OCI-LY7 (cell line): Measurements from ENCODE around the gene RNF224. TPM values are rescaled to one million over a fixed set of nuclear protein-coding genes. Genes with fewer than 3 reads are reported as not detected.

ENCODE experiments used
- BruUV-seq: library from RNA; stranded (reverse); fragments of 400-500 nt; replicated peaks from 2 replicates; lab custom pipeline; 2021; lab: Mats Ljungman, UMichigan
- CTCF ChIA-PET: fragments of 300-600 bp; sonication (Branson Sonifier 250); formaldehyde crosslinking; loops from one replicate; lab custom pipeline; 2022; ENCODE audit warnings: antibody characterized with exemption; ENCODE audit not compliant: unreplicated experiment; lab: Charles Lee
- POLR2A ChIA-PET: fragments of 300-600 bp; sonication (Branson Sonifier 250); formaldehyde crosslinking; loops from one replicate; lab custom pipeline; 2022; ENCODE audit warnings: antibody characterized with exemption; lab: Charles Lee
- DNase-seq: peaks from one replicate; pipeline ENCODE4 v3.0.0-alpha.2; 2015; ENCODE audit warnings: low spot score
- H2AFZ ChIP-seq: fragments of 200-600 bp; sonication (generic), shearing (Covaris generic); 2 replicates; pipeline ENCODE4 v1.6.1; 2014; ENCODE audit warnings: mild to moderate bottlenecking, antibody characterized with exemption, low read length, moderate library complexity
- H3K27ac ChIP-seq: fragments of 200-600 bp; sonication (generic); 2 replicates; pipeline ENCODE4 v1.5.1; 2014; ENCODE audit warnings: mixed run types, low read depth, mild to moderate bottlenecking, moderate library complexity, low read length, inconsistent platforms; ENCODE audit not compliant: poor library complexity, severe bottlenecking
- H3K36me3 ChIP-seq: fragments of 200-600 bp; sonication (generic); 2 replicates; pipeline ENCODE4 v1.6.1; 2014; ENCODE audit warnings: mild to moderate bottlenecking, antibody characterized with exemption, low read length, moderate library complexity, mixed read lengths; ENCODE audit not compliant: insufficient read depth
- H3K4me1 ChIP-seq: fragments of 200-600 bp; sonication (generic); 2 replicates; pipeline ENCODE4 v1.5.1; 2014; ENCODE audit warnings: mild to moderate bottlenecking, low read length; ENCODE audit not compliant: insufficient read depth, poor library complexity, severe bottlenecking
- H3K4me2 ChIP-seq: fragments of 200-600 bp; sonication (generic); 2 replicates; pipeline ENCODE4 v1.6.1; 2014; ENCODE audit warnings: mild to moderate bottlenecking, low read length
- H3K4me3 ChIP-seq: fragments of 200-600 bp; sonication (generic); 2 replicates; pipeline ENCODE4 v1.5.1; 2014; ENCODE audit warnings: mild to moderate bottlenecking, low read depth, low read length; ENCODE audit not compliant: poor library complexity, severe bottlenecking
- H3K79me2 ChIP-seq: fragments of 200-600 bp; sonication (generic); 2 replicates; pipeline ENCODE4 v1.6.1; 2016; ENCODE audit warnings: low read depth, mild to moderate bottlenecking, low read length, moderate library complexity, mixed read lengths; ENCODE audit not compliant: insufficient read depth
- H3K9me2 ChIP-seq: fragments of 200-600 bp; sonication (generic); 2 replicates; pipeline ENCODE4 v1.6.1; 2016; ENCODE audit warnings: mild to moderate bottlenecking, low read length, mixed read lengths; ENCODE audit not compliant: insufficient read depth
- H3K9me3 ChIP-seq: fragments of 200-600 bp; sonication (generic); 2 replicates; pipeline ENCODE4 v1.6.1; 2014; ENCODE audit warnings: mild to moderate bottlenecking, mixed run types, low read length, mixed read lengths
- H4K20me1 ChIP-seq: fragments of 200-600 bp; sonication (generic); 2 replicates; pipeline ENCODE4 v1.6.1; 2014; ENCODE audit warnings: mild to moderate bottlenecking, antibody characterized with exemption, low read length, moderate library complexity, mixed read lengths; ENCODE audit not compliant: insufficient read depth
- EZH2phosphoT487 ChIP-seq: fragments of 200-600 bp; sonication (generic); IDR thresholded peaks from 2 replicates; pipeline ENCODE4 v1.6.1; 2018; ENCODE audit warnings: low read depth, borderline replicate concordance, mild to moderate bottlenecking, mixed run types, antibody characterized with exemption, low read length, moderate library complexity, mixed read lengths
- intact Hi-C: fragments of 100-400 bp; cut with micrococcal nuclease; formaldehyde crosslinking; loops from one replicate; pipeline ENCODE4 v1.10.0; 2022; ENCODE audit not compliant: unreplicated experiment
- total RNA-seq, 2 experiments: library from RNA; depleted of rRNA in 1 of 2; stranded (reverse); fragments of >200 nt in 1 of 2; shearing (Covaris generic) in 1 of 2; gene quantifications; 2 replicates each; pipeline ENCODE4 v1.2.3, GENCODE V29; 2014 to 2022
- TF ChIP-seq, protein P1 (sequence below): fragments of 200-600 bp; sonication (generic); conservative IDR thresholded peaks from 2 replicates; pipeline ENCODE4 v1.5.1; 2014; ENCODE audit warnings: mild to moderate bottlenecking, antibody characterized with exemption, low read length, moderate library complexity, mixed read lengths

The RNF224 gene
- total RNA-seq, 2 experiments from 2014 or later = 0.13 to 0.30 TPM

- no peak overlapping the region for H3K4me2 ChIP-seq
- intact Hi-C loops = no loop called here
- CTCF ChIA-PET = interaction anchor here (0.5 to 0.7 kb wide), 4 partner anchors 11 to 66 kb away, joined by 3 to 4 read pairs (median 3); no protein-coding TSS in a partner anchor
- H3K79me2 ChIP-seq = peaks cover 16% of the 10 kb centered on the region
- no peaks in the 10 kb centered on the region for H3K9me3 ChIP-seq
- no peak overlapping the region for H3K4me3 ChIP-seq
- no TSS peak for BruUV-seq
- H3K27ac ChIP-seq = no peak overlapping the region
- no peak for TF ChIP-seq EZH2phosphoT487
- TF ChIP-seq, protein P1, sequence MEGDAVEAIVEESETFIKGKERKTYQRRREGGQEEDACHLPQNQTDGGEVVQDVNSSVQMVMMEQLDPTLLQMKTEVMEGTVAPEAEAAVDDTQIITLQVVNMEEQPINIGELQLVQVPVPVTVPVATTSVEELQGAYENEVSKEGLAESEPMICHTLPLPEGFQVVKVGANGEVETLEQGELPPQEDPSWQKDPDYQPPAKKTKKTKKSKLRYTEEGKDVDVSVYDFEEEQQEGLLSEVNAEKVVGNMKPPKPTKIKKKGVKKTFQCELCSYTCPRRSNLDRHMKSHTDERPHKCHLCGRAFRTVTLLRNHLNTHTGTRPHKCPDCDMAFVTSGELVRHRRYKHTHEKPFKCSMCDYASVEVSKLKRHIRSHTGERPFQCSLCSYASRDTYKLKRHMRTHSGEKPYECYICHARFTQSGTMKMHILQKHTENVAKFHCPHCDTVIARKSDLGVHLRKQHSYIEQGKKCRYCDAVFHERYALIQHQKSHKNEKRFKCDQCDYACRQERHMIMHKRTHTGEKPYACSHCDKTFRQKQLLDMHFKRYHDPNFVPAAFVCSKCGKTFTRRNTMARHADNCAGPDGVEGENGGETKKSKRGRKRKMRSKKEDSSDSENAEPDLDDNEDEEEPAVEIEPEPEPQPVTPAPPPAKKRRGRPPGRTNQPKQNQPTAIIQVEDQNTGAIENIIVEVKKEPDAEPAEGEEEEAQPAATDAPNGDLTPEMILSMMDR = no peak
- peaks cover 12% of the 10 kb centered on the region for H3K4me1 ChIP-seq
- H4K20me1 ChIP-seq = no peaks in the 10 kb centered on the region
- H2AFZ ChIP-seq = no peak overlapping the region
- no peak for DNase-seq
- H3K36me3 ChIP-seq = peaks cover 20% of the 10 kb centered on the region; the same call in 1 of the 2 replicates
- no peaks in the 10 kb centered on the region for H3K9me2 ChIP-seq
- POLR2A ChIA-PET = no interaction called here
Observed at GRCh38 chr9:137192859-137193258, 34.4 kb upstream of the RNF224 start.

DNA sequence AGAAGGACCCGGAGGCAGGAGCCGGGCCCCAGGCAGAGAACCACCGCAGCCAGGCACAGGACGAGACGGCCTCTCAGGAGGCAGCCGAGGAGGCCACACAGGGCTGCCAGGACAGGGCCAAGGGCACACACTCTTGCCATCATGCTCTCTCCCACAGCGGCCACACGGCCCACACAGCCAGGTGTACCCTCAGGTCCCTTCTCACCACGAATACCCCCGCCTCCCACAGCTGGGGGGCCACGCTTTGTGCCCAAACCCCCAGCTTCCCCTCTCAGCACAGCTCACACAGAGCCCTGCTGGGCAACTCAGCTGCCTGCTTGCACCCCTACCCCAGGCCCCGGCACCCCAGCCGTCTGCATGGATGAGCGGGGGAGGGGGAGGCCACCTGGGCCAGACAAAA, 33.5 kb upstream of the RNF224 start:
- intact Hi-C loops = no loop called here
- Histone ChIP-seq H3K9me2 (no peaks in the 10 kb centered on the region), H2AFZ (no peak overlapping the region), H3K4me3 (no peak overlapping the region), H3K4me2 (no peak overlapping the region), H3K27ac (no peak overlapping the region), H3K4me1 (peaks cover 12% of the 10 kb centered on the region), H3K36me3 (peaks cover 20% of the 10 kb centered on the region; the same call in 1 of the 2 replicates), H3K79me2 (peaks cover 12% of the 10 kb centered on the region; the same call in 1 of the 2 replicates), H4K20me1 (no peaks in the 10 kb centered on the region), H3K9me3 (no peaks in the 10 kb centered on the region)
- POLR2A ChIA-PET = no interaction called here
- DNase-seq = no peak
- TF ChIP-seq EZH2phosphoT487 = no peak
- TF ChIP-seq, protein P1 = no peak
- BruUV-seq = no TSS peak
- CTCF ChIA-PET = no interaction called here

DNA sequence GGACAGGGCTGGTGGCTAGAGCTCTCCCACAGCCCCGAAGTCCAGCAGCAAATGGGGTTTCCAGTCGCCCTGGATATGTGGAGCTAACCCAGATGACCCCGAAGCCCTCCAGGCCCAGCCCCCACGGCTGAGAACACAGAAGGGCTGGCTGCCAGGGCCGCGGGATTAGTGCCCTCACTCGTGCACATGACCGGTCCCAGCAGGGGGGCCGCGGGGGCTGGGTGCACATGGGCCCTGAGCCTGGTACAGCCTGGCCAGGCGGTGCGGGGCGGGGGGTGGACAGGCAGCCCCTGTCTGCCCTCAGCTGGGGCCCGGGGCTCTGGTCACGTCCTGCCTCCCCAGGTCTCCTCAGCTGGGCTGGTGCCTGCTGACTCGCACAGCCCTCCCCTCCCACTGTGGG, 32.9 kb upstream of the RNF224 start:
- no TSS peak for BruUV-seq
- TF ChIP-seq, protein P1 = no peak
- no peak for TF ChIP-seq EZH2phosphoT487
- Histone ChIP-seq H3K4me2 (no peak overlapping the region), H3K79me2 (peaks cover 10% of the 10 kb centered on the region; the same call in 1 of the 2 replicates), H3K9me3 (no peaks in the 10 kb centered on the region), H3K27ac (no peak overlapping the region), H3K9me2 (no peaks in the 10 kb centered on the region), H4K20me1 (no peaks in the 10 kb centered on the region), H3K4me1 (peaks cover 12% of the 10 kb centered on the region), H3K4me3 (no peak overlapping the region), H3K36me3 (peaks cover 20% of the 10 kb centered on the region; the same call in 1 of the 2 replicates), H2AFZ (no peak overlapping the region)
- intact Hi-C loops = no loop called here
- CTCF ChIA-PET = interaction anchor here (0.5 kb wide), 1 partner anchor 166 kb away, joined by 3 read pairs; no protein-coding TSS in a partner anchor
- POLR2A ChIA-PET = no interaction called here
- DNase-seq = no peak
